Measurements from ENCODE around the gene CEP57.
"Not testable (repeated sequence)": the region's sequence is repeated elsewhere in the genome, so short reads cannot be mapped to it uniquely, and the experiment has no call there.

Gene CEP57

GRCh38 chr11:95863486-95864140 is 73.3 kb downstream of the CEP57 start:
- DNase-seq, result no peak

DNA sequence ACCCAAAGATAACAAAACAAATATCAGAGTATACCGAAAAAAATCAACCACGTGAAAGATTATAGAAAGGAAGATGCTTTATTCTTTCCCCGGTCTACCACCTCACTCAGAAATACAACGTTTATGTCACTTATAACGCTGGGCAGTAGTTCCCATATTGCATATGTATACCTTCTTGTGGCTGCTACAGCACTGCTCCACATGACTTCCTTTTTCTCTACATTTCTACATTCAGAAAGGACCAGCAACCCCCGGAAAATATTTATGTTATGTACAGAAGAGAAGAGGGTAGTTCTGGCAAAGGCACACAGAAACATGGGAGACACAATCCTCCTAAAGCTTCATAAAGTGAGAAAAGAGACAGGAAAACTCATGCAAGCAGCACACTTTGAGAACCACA is 76.8 kb downstream of the CEP57 start:
- DNase-seq, result no peak

DNA sequence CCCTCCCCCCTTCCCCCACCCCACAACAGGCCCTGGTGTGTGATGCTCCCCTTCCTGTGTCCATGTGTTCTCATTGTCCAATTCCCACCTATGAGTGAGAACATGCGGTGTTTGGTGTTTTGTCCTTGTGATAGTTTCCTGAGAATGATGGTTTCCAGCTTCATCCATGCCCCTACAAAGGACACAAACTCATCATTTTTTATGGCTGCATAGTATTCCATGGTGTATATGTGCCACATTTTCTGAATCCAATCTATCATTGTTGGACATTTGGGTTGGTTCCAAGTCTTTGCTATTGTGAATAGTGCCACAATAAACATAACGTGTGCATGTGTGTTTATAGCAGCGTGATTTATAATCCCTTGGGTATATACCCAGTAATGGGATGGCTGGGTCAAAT is 80.6 kb downstream of the CEP57 start:
- DNase-seq, result not testable (repeated sequence)

GRCh38 chr11:95877291-95877690 is 87.0 kb downstream of the CEP57 start:
- no peak for DNase-seq
